Measurements from ENCODE around the gene KYAT1.

Gene KYAT1

GRCh38 chr9:128818099-128818838 is 63.5 kb downstream of the KYAT1 start, which contains the start of gene ENDOG:
Gene ENDOG (plus strand): TSS chr9:128818500. CDS start chr9:128818685, 185 bp downstream.
- Mint-ChIP-seq H3K4me1 (peaks cover 7% of the 10 kb centered on the region), H3K36me3 (ENCODE audit: low read depth) (peaks cover 8% of the 10 kb centered on the region), H3K27me3 (ENCODE audit: low read depth) (peaks cover 3% of the 10 kb centered on the region), H3K27ac (peak within 1 kb of the TSS; percentile 60 to 94 (median 84)), H3K9me3 (no peaks in the 10 kb centered on the region), H3K4me3 (peak within 1 kb of the TSS; percentile 82 to 91 (median 89))
- TF ChIP-seq CTCF (IDR thresholded peaks at IDR 0.05; ENCODE audit: unreplicated experiment in 3 of 3) = peak; percentile 97

- no peak overlapping the region for H3K27ac Mint-ChIP-seq
Measured at GRCh38 chr9:128810873-128811272, 70.9 kb downstream of the KYAT1 start.

GRCh38 chr9:128809831-128810230 is 71.9 kb downstream of the KYAT1 start:
- TF ChIP-seq CTCF (IDR thresholded peaks at IDR 0.05; ENCODE audit: unreplicated experiment in 3 of 3) = no peak
- Mint-ChIP-seq H3K9me3 (no peaks in the 10 kb centered on the region), H3K27me3 (ENCODE audit: low read depth) (no peaks in the 10 kb centered on the region)

More at GRCh38 chr9:128810873-128811272, 70.9 kb downstream of the KYAT1 start:
- no peak for TF ChIP-seq CTCF (IDR thresholded peaks at IDR 0.05; ENCODE audit: unreplicated experiment in 3 of 3)
- H3K4me1 Mint-ChIP-seq = no peaks in the 10 kb centered on the region
- no peaks in the 10 kb centered on the region for H3K9me3 Mint-ChIP-seq
- H3K27me3 Mint-ChIP-seq (ENCODE audit: low read depth) = peaks cover 3% of the 10 kb centered on the region
- H3K36me3 Mint-ChIP-seq (ENCODE audit: low read depth) = peaks cover 16% of the 10 kb centered on the region
- H3K4me3 Mint-ChIP-seq = no peak overlapping the region

GRCh38 chr9:128809036-128809599 is 72.6 kb downstream of the KYAT1 start:
- no peaks in the 10 kb centered on the region for H3K9me3 Mint-ChIP-seq
- H3K27me3 Mint-ChIP-seq (ENCODE audit: low read depth) = no peaks in the 10 kb centered on the region
- no peaks in the 10 kb centered on the region for H3K4me1 Mint-ChIP-seq
- TF ChIP-seq CTCF (IDR thresholded peaks at IDR 0.05; ENCODE audit: unreplicated experiment in 3 of 3) = no peak
- peaks cover 19% of the 10 kb centered on the region for H3K36me3 Mint-ChIP-seq (ENCODE audit: low read depth)
- H3K27ac Mint-ChIP-seq = no peak overlapping the region
- H3K4me3 Mint-ChIP-seq = no peak overlapping the region

More at GRCh38 chr9:128809831-128810230, 71.9 kb downstream of the KYAT1 start:
- peaks cover 19% of the 10 kb centered on the region for H3K36me3 Mint-ChIP-seq (ENCODE audit: low read depth)
- H3K27ac Mint-ChIP-seq = no peak overlapping the region
- H3K4me1 Mint-ChIP-seq = no peaks in the 10 kb centered on the region
- H3K4me3 Mint-ChIP-seq = no peak overlapping the region

- Mint-ChIP-seq H3K27ac (no peak overlapping the region), H3K27me3 (ENCODE audit: low read depth) (no peaks in the 10 kb centered on the region), H3K4me3 (no peak overlapping the region), H3K4me1 (no peaks in the 10 kb centered on the region), H3K36me3 (ENCODE audit: low read depth) (peaks cover 25% of the 10 kb centered on the region), H3K9me3 (no peaks in the 10 kb centered on the region)
- TF ChIP-seq CTCF (IDR thresholded peaks at IDR 0.05; ENCODE audit: unreplicated experiment in 3 of 3) = no peak
Measured at GRCh38 chr9:128808543-128808942, 73.2 kb downstream of the KYAT1 start.

All from nephron (organoid).